ENCODE results near the gene MBOAT7.
A peak's percentile ranks its signal among the peaks of the same experiment; 100 is the strongest.

MBOAT7 gene

GRCh38 chr19:54137699-54138488 lies 51.5 kb downstream of the MBOAT7 start, which contains the start of gene CNOT3:
Gene CNOT3 (plus strand): TSS chr19:54137762. CDS start chr19:54142979, 5,217 bp downstream.
- DNase-seq: no peak

DNA sequence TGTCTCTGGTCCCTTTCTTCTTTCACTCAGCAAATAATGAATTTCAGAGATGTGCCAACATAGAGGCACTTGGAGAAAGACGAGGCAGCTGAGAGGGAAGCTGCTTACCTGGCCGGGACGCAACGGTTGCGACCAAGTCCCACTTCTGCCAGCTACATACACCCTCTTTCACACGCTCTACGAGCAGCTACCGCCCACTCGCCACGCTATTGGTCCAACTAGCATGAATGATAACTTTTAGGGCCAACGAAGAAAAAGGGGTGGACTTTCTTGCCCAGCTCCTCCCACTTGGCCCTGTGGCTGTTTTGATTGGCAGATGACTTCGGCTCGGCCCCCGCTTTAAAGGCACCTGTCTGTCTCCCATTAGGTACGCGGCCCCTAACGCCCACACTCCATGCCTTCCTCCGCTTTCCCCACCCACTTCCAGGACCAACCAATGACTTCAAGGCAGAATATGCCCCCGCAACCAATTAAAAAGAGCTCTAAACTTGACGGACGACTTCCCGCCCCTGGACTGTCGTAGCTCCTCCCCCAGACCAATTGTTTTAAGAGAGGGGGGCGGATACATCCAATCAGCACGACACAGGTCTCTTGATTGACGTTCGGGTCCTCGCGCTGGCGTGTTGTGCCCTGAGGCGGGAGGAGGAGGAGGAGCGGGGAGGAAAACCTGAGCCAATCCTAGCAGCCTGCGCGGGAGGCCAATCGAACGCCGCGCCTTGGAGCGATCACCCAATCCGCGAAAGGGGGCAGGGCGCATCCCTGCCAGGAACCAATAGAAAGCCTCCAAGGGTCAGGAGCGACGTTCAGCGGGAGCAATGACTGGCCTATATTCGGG lies 52.3 kb downstream of the MBOAT7 start:
- DNase-seq: peak; percentile 100

GRCh38 chr19:54136086-54136863 lies 53.1 kb downstream of the MBOAT7 start:
- no peak for DNase-seq

GRCh38 chr19:54133957-54134590 lies 55.3 kb downstream of the MBOAT7 start:
- DNase-seq: no peak

DNA sequence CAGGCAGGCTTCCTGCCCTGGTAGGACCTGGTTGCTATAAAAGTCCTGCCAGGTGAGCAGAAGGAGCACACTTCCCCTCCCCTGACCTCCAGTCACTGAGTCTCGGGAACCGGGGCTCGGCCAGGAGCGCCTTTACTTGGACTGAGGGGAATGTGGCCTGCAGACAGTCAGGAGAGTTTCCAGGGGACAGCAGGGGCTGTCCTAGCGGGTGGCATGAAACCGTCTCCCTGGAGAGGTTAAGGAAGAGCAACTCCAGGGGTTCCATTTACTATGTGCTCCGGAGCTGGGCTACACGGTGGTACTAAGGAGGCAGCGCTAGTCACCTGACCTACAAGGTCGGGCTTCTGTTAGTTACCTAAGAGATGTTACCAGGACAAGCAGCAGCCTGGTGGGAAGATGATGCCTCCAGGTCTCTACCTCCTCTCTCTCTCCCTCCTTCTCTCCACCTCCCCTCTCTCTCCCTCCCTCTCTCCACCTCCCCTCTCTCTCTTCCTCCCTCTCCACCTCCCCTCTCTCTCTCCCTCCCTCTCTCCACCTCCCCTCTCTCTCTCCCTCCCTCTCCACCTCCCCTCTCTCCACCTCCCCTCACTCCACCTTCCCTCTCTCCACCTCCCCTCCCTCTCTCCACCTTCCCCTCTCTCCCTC lies 55.9 kb downstream of the MBOAT7 start:
- peak in 1 of 2 experiments; percentile 21 for DNase-seq

DNA sequence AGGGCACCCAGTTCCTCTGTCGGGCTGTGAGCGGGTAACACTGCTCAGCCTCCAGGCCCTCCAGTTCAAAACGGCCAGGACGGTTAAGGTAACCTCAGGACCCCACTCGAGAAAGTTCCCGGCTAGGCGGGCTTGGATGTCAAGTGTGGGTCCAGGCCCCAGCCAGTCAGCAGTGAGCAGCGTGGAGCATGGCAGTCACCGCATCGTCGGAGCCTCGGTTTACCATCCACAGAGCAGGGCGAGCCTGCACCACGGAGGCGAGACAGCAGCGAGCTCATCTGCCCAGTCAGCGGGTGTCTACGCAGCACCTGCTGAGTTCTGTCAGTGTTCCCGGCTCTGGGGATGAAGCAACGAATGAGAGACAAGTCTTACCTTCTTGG lies 59.8 kb downstream of the MBOAT7 start:
- no peak for DNase-seq

DNA sequence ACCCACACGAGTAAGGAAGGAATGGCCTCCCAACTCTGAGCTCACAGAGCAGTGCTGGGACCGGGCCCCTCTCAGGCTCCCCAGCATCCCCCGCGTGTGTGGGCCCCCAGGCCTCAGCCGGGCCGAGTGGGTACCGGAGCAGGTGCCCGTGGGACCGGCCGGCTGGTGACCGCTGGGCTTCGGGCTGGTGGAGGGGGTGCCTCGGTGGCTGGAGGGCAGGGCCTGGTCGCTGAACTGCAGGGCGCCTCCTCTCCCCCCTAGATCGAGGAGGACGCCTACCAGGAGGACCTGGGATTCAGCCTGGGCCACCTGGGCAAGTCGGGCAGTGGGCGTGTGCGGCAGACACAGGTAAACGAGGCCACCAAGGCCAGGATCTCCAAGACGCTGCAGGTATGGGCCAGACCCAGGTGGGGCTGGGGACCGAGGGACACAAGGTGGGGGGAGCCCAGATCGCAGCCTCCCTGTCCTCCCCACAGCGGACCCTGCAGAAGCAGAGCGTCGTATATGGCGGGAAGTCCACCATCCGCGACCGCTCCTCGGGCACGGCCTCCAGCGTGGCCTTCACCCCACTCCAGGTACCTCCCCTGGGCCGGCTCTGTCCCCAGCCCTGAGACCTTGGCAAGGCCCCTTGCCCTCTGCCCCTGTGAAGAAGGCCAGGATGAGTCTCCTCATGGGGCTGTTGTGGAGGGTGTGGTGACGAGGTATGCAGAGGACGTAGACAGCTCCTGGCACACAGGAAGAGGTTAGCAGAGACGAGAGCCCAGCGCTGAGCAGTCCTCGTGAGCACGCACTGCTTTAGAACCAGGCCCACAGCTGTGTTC lies 60.4 kb downstream of the MBOAT7 start:
- DNase-seq: no peak

- DNase-seq: no peak
These were observed 61.0 kb downstream of the MBOAT7 start for GRCh38 chr19:54128441-54128725.

GRCh38 chr19:54127688-54128440 lies 61.5 kb downstream of the MBOAT7 start:
- no peak for DNase-seq

GRCh38 chr19:54125713-54126112 lies 63.7 kb downstream of the MBOAT7 start:
- no peak for DNase-seq

- no peak for DNase-seq
These were observed 65.0 kb downstream of the MBOAT7 start for GRCh38 chr19:54124393-54124792.

GRCh38 chr19:54123682-54124081 lies 65.7 kb downstream of the MBOAT7 start:
- DNase-seq: no peak
